AG20443 (cell line): ENCODE measurements around the gene TOM1L1.
"Not testable (repeated sequence)": the region's sequence is repeated elsewhere in the genome, so short reads cannot be mapped to it uniquely, and the experiment has no call there.

Experiments
- DNase-seq: peaks from one replicate; pipeline ENCODE4 v3.0.0; 2012; ENCODE audit warnings: low spot score, mixed read lengths

TOM1L1 gene, protein sequence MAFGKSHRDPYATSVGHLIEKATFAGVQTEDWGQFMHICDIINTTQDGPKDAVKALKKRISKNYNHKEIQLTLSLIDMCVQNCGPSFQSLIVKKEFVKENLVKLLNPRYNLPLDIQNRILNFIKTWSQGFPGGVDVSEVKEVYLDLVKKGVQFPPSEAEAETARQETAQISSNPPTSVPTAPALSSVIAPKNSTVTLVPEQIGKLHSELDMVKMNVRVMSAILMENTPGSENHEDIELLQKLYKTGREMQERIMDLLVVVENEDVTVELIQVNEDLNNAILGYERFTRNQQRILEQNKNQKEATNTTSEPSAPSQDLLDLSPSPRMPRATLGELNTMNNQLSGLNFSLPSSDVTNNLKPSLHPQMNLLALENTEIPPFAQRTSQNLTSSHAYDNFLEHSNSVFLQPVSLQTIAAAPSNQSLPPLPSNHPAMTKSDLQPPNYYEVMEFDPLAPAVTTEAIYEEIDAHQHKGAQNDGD

DNA sequence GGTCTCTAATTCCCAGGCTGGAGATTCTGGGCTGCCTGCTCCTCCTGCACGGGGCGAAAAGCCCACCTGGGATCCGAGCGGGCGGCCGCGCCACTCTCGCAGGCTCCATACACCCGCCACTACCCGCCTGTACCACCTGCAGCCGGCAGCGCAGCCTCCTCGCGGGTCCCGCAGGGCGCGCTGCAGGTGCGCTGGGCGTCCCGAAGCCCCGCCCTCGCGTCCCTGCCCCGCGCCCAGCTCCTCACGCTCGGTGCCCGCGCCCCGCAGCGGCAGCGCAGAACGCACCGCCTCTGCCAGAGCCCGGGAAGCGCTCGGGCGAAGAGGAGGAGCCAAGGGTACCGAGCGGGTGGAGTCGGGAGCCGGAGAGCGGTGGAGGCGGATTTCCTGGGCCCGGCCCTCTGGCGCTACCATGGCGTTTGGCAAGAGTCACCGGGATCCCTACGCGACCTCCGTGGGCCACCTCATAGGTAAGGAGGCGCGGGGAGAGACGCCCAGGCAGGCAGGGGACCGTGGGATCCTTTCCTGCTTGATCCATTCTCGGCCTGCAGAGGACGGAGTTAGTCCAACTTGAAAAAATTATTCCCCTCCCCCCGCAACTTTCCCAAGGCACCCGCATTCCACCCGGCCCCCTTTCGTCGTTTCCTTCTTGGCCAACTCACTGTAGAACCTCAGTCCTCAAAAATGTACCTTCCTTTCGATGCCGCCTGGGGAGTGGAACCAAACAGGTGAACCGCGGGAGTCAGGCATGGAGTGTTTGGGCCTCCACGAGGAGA lies at the start of gene TOM1L1:
TOM1L1 (plus strand) TSS at position 396 of the 773 bp plus-strand sequence; CDS start at position 410, 14 bp downstream.
- DNase-seq, result peak; percentile 89

GRCh38 chr17:54859187-54859586 lies 41.5 kb upstream of the TOM1L1 start:
- DNase-seq, result no peak

DNA sequence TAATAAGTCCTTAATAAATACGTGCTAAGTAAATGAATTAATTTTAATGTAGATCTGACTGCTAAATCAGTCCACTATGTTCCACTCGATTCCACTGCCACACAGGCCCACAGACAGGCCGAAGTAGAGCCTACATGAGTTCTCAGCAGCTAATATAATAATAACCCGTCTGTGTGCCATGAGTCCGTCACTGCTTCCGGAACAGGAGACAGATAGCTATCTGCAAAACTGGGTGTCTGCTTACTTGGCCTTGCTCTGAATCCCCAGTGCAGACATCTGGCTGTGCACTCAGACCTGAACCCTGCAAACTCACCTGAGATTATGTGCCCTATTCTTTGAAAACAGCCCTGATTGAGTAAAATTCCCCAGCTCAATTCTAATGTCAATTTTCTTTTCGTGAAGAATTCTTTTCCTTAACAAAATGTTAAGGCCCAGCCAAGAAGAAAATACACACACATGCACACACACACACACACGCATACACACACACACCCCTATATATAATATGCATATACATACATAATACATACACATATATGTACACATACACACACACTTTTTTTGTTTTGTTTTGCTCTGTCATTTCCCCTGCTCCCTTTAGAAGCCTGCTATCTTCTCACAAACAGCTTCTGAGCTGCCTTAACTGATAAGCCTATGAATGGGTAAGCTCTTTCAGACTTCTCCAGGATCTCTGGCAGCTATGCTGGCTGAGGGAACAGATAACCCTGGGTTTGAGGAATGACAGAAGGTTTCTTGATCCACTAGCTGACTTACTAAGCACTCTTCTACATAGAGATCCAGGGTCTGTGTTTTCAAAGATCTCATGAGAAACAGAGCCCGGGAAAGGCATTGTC lies 39.8 kb upstream of the TOM1L1 start:
- no peak for DNase-seq

GRCh38 chr17:54861471-54861983 lies 39.1 kb upstream of the TOM1L1 start:
- DNase-seq, result no peak

DNA sequence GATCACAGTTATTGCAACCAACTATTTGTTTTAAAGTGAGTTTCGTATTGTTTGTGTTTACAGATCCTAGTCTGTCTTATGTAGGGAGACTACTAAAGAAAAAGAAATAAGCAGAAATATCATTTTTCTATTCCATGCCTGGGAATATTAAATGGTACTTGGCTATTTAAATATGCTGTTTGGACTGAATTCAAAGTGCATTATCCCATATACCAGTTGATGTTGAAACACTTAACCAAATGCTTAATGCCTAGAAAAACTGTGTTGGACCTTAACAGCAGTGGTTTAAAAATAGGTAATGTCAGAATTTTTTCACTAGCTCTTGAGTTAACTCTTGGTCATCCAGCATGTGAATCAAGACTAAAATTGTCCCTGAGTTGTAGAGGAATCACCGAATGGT lies 37.5 kb upstream of the TOM1L1 start:
- DNase-seq, result no peak

DNA sequence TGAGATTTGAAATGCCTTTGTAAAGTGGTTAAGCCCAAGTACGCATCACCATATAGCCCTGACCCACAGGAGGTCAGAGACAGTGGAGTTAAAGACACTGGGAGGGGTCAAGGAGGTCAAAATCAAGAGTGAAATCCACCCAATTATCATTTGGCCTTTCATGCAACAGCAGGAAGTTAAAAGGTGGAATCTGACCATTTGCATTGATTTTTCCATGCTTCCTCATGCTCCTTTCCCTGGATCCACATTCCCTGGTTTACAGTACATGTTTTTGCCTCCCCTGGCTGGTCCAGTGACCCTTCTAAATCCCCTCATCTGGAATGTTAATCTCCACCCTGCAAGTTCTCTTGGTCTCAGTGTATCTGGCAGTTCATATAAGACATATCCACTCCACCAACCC lies 36.6 kb upstream of the TOM1L1 start:
- DNase-seq, result no peak

GRCh38 chr17:54864636-54865356 lies 35.9 kb upstream of the TOM1L1 start:
- DNase-seq, result no peak

GRCh38 chr17:54867634-54868033 lies 33.0 kb upstream of the TOM1L1 start:
- no peak for DNase-seq

DNA sequence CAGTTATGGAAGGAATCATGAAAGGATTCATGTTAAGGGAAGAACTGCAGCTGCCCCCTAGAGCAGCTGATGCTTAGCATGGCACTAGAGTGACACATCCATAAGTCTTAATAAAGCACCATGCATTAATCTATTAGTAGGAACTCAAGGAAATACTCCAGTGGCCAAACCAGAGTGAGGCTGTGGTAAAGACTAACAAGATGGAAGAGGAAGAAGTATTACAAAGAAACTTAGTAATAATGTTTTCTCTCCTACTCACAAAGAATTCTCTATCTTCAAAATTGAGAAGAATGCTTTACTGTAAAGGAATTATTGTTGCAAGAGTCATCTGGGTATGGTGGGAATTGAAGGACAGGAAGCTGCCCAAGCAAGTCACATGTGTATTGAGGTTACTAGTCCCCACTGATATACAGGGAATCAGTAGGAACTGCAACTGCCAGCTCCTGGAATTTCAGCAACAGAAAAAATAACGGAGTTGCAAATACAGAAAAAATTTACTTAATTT lies 29.9 kb upstream of the TOM1L1 start:
- DNase-seq, result no peak

- DNase-seq, result not testable (repeated sequence)
Observed at GRCh38 chr17:54875906-54876305, 24.7 kb upstream of the TOM1L1 start.

- no peak for DNase-seq
Observed at GRCh38 chr17:54876656-54877195, 23.9 kb upstream of the TOM1L1 start.

DNA sequence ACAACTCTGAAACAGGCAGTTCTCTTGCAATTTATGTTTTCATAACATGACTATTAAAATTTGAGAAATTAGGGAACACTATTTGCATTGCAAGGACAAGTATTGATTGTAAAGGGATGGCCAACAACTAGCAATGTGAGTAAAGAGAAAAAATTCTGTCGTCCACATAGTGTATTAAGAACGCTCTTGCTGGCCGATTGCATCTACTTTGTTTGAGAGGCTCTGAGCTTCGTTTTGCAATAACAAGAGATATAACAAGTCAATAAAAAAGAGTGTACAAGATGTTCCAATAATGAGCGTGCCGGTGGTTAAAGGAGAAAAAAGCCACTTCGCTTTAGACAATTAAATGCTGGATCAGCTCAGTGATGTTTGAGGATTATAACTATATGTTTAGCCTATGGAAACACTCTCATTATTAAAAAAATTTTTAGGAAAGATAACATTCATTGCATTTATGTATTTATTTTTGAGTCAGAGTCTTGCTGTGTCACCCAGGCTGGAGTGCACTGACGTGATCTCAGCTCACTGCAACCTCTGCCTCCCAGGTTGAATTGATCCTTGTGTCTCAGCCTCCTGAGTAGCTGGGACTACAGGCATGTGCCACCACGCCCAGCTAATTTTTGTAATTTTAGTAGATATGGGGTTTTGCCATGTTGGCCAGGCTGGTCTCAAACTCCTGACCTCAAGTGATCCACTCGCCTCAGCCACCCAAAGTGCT lies 19.2 kb upstream of the TOM1L1 start:
- DNase-seq, result no peak

GRCh38 chr17:54882371-54882770 lies 18.3 kb upstream of the TOM1L1 start:
- no peak for DNase-seq

DNA sequence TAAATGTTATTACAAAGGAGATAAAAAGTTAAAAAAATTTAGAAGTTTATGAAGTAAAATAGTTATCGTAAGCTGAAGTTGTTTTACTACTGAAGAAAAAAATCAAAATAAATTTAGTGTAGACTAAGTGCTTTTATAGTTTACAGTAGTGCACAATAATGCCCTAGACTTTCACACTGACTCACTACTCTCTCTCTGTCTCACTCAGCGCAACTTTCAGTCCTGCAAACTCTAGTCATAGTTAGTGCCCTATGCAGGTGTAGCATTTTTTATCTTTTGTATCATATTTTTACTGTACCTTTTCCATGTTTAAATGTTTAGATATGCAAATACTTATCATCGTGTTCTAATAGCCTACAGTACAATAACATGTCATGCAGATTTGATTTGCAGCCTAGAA lies 17.7 kb upstream of the TOM1L1 start:
- DNase-seq, result no peak

DNA sequence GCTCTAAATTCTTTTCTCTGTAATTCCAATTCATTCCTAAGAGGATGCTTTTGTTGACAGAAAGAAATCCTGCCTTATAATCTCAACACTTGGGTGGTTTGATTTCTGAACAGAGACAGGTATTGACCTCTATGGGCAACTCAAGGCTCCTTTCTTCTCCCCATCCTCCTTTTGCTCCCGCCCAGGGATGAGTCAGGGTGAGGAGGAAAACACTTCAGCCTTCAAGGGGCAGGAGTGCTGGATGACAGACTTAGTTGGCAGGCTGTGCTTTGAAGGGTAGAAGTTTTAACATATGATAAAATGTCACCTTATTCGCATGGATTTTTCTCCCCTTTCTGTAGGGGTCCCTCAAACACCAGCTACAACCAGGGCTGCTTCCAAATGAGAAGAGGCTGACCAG lies 16.7 kb upstream of the TOM1L1 start:
- DNase-seq, result no peak

GRCh38 chr17:54887787-54888186 lies 12.9 kb upstream of the TOM1L1 start:
- no peak for DNase-seq

DNA sequence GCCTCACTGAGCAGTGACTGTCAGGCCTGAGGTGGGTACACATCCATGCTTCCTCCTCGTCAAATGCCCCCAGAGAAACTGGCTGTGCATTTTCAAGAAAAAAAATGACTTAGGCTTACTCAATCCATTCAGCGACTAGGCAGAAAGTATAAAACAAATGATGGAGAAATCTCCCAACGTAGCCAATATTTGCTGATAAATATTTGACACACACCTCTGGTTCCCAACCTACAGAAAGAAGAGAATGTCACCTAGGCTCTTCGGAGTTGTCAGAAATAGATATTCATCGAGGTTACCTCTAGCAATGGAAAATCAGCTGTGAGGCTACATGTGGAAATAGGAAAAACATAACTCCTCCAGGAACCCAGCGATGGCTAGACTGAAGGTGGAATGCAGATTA lies 12.4 kb upstream of the TOM1L1 start:
- no peak for DNase-seq

DNA sequence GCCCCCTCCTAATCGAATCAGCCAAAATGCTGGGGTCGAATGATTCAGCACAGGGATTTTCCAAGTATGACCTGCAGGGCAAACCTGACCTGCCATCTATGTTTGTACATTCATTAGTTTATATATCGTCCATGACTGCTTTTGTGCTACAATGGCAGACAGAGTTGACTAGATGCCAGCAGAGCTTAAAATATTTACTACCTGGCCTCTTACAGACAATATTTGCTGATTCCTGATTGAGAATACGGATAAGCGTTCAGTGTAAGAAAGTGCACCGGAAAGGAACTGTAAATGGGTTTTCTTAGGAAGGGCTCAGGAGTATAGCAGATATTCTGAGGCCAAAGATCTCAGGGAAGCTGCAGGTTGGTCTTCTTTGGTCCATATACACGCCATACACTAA lies 11.7 kb upstream of the TOM1L1 start:
- no peak for DNase-seq

GRCh38 chr17:54891176-54891821 lies 9.4 kb upstream of the TOM1L1 start:
- DNase-seq, result peak; percentile 85

GRCh38 chr17:54892360-54892759 lies 8.3 kb upstream of the TOM1L1 start:
- DNase-seq, result no peak
